ENCODE measurements around the gene METTL13. TPM values are rescaled to one million over a fixed set of nuclear protein-coding genes. Genes with fewer than 3 reads are reported as not detected.
A peak's percentile ranks its signal among the peaks of the same experiment; 100 is the strongest.

Gene METTL13
- polyA plus RNA-seq, 2 of the 4 experiments (the other 2 are of a cell fraction): 53.7 to 54.0 TPM

DNA sequence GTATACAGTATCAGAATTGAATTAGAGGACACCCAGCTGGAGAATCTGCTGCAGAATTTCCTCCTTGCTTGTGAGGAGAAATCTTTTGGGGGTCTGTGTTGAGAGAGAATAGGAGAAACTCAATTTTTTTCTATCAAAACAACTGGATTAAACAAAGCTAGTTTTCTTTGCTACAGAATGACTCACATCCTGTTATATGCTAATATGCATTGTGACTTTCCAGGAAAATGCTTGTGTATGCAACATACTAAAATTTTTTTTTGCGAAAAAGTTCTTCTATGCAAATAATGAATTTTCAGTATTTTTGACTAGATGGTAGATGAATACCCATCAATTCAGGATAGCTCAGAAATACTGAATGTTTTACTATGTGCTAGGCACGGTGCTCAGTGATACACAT is 41.8 kb upstream of the METTL13 start:
- TF ChIP-seq CBX8 (IDR thresholded peaks at IDR 0.05) (no peak), HOXB13 (CRISPR knock-in tag; IDR thresholded peaks at IDR 0.05; ENCODE audit: low read depth) (no peak), SMC3 (IDR thresholded peaks at IDR 0.05) (no peak), ESRRA (IDR thresholded peaks at IDR 0.05; ENCODE audit: borderline replicate concordance, low read length) (no peak), HES2 (IDR thresholded peaks at IDR 0.05) (no peak), FOSB (CRISPR knock-in tag; IDR thresholded peaks at IDR 0.05) (no peak), RNF2 (IDR thresholded peaks at IDR 0.05; ENCODE audit: borderline replicate concordance, low read depth) (no peak), EHF (CRISPR knock-in tag; IDR thresholded peaks at IDR 0.05) (no peak), FOXS1 (CRISPR knock-in tag; IDR thresholded peaks at IDR 0.05) (no peak), MYC (IDR thresholded peaks at IDR 0.05; ENCODE audit: borderline replicate concordance, low read length) (no peak), EHMT2 (IDR thresholded peaks at IDR 0.05; ENCODE audit: low read depth) (no peak), EP300 (IDR thresholded peaks at IDR 0.05) (no peak), KDM1A (IDR thresholded peaks at IDR 0.05; ENCODE audit: low read depth) (no peak), FOSL2 (IDR thresholded peaks at IDR 0.05) (no peak), FOSL2 (CRISPR knock-in tag; IDR thresholded peaks at IDR 0.05) (no peak), MAFK (IDR thresholded peaks at IDR 0.05; ENCODE audit: partially characterized antibody) (no peak), CHD4 (IDR thresholded peaks at IDR 0.05; ENCODE audit: borderline replicate concordance) (no peak)
- POLR2A ChIA-PET: interaction anchor here (0.8 to 4.3 kb wide), 2 partner anchors 42 kb away, joined by 4 to 27 read pairs; partner anchors contain the start of gene METTL13
- ATAC-seq: no peak
- no peak overlapping the region; the same call in 2 of the 3 replicates for H3K4me2 ChIP-seq
- CTCF ChIA-PET: interaction anchor here (0.8 kb wide), 1 partner anchor 32 kb away, joined by 3 read pairs; no protein-coding TSS in a partner anchor
- no peak overlapping the region for H3K4me3 ChIP-seq
- no peak for DNase-seq (ENCODE audit: low read depth in 1 of 2, low spot score in 1 of 2)
- H3K27ac ChIP-seq: no peak overlapping the region
- 77% methylated on average over 2 of the region's 2 CpGs for WGBS (ENCODE audit: missing lambda C conversion rate)
- peaks cover 23% of the 10 kb centered on the region; the same call in 2 of the 3 replicates for H3K4me1 ChIP-seq
- no peaks in the 10 kb centered on the region for H3K9me3 ChIP-seq
- no peak for FAIRE-seq

DNA sequence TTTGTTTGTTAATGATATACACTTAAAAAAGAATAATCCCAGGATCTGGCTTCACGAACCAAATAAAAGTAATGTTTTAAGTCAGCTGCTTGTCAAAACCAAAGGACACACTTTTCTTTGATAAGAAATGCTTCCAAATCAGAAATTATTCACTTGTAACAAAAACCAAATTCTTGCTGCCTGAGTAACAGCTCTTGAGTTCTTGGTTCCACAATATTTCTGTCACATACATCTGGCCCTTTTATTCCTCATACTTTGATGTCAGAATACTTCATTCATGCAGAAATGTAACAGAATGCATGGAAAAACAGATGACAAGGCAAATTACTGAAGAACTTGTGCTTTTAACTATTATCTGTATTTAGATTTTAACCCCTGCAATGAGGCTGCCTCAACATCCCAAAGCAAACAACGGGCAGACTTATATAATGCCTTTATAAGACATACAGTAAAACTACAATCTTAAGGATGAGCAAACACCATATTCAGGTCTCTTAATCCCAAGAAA is 41.0 kb upstream of the METTL13 start:
- DNase-seq (ENCODE audit: low read depth in 1 of 2, low spot score in 1 of 2): no peak
- ChIA-PET POLR2A (interaction anchor here (4.3 kb wide), 1 partner anchor 41 kb away, joined by 27 read pairs; the partner anchor contains the start of gene METTL13), CTCF (interaction anchor here (0.9 to 3.7 kb wide), 2 partner anchors 22 to 95 kb away, joined by 3 to 16 read pairs; no protein-coding TSS in a partner anchor)
- WGBS (ENCODE audit: missing lambda C conversion rate): 89% methylated on average over 2 of the region's 2 CpGs
- peaks cover 23% of the 10 kb centered on the region; the same call in 2 of the 3 replicates for H3K4me1 ChIP-seq
- H3K9me3 ChIP-seq: no peaks in the 10 kb centered on the region
- TF ChIP-seq MAFK (IDR thresholded peaks at IDR 0.05; ENCODE audit: partially characterized antibody): peak; percentile 72
- no peak for TF ChIP-seq MYC (IDR thresholded peaks at IDR 0.05; ENCODE audit: borderline replicate concordance, low read length)
- H3K4me3 ChIP-seq: no peak overlapping the region
- no peak for ATAC-seq
- peak overlapping the region; percentile 72 for H3K4me2 ChIP-seq
- no peak for FAIRE-seq
- no peak overlapping the region for H3K27ac ChIP-seq

- CTCF ChIA-PET: interaction anchor here (0.7 to 3.7 kb wide), 5 partner anchors 23 to 244 kb away, joined by 3 to 16 read pairs (median 3); no protein-coding TSS in a partner anchor
- FAIRE-seq: no peak
Observed at GRCh38 chr1:171740987-171741871, 40.2 kb upstream of the METTL13 start.

More at GRCh38 chr1:171740987-171741871, 40.2 kb upstream of the METTL13 start:
- Histone ChIP-seq H3K9me3 (no peaks in the 10 kb centered on the region), H3K4me2 (peak overlapping the region; percentile 72), H3K4me3 (peak overlapping the region; percentile 82), H3K27ac (peak overlapping the region; percentile 87 to 94), H3K4me1 (peaks cover 23% of the 10 kb centered on the region; the same call in 2 of the 3 replicates)
- DNase-seq (ENCODE audit: low read depth in 1 of 2, low spot score in 1 of 2) (peak; percentile 24 to 25), ATAC-seq (peak; percentile 42 to 56)
- TF ChIP-seq SREBF2 (IDR thresholded peaks at IDR 0.05) (no peak), JUNB (IDR thresholded peaks at IDR 0.05) (no peak), HES2 (IDR thresholded peaks at IDR 0.05) (no peak), TP53 (CRISPR knock-in tag; IDR thresholded peaks at IDR 0.05) (no peak), EHMT2 (IDR thresholded peaks at IDR 0.05; ENCODE audit: low read depth) (no peak)
- POLR2A ChIA-PET: interaction anchor here (4.3 kb wide), 1 partner anchor 40 kb away, joined by 27 read pairs; the partner anchor contains the start of gene METTL13
- WGBS (ENCODE audit: missing lambda C conversion rate): 6% methylated on average over 28 of the region's 28 CpGs
